GM12891 (cell line): ENCODE data around the gene CAMTA1.

Experiments used
- POLR2A ChIP-seq: IDR thresholded peaks from 2 replicates; pipeline ENCODE4 v1.6.1; 2011; ENCODE audit warnings: low read depth, low read length, control low read depth
- POLR2AphosphoS5 ChIP-seq: IDR thresholded peaks from 2 replicates; pipeline ENCODE4 v1.6.1; 2011; ENCODE audit warnings: low read depth, low read length, control low read depth
- POU2F2 ChIP-seq: IDR thresholded peaks from 2 replicates; pipeline ENCODE4 v1.6.1; 2011; ENCODE audit warnings: low read depth, mild to moderate bottlenecking, control low read depth, low read length, moderate library complexity
- TAF1 ChIP-seq: IDR thresholded peaks from 2 replicates; pipeline ENCODE4 v1.6.1; 2011; ENCODE audit warnings: low read depth, low read length, control low read depth

DNA sequence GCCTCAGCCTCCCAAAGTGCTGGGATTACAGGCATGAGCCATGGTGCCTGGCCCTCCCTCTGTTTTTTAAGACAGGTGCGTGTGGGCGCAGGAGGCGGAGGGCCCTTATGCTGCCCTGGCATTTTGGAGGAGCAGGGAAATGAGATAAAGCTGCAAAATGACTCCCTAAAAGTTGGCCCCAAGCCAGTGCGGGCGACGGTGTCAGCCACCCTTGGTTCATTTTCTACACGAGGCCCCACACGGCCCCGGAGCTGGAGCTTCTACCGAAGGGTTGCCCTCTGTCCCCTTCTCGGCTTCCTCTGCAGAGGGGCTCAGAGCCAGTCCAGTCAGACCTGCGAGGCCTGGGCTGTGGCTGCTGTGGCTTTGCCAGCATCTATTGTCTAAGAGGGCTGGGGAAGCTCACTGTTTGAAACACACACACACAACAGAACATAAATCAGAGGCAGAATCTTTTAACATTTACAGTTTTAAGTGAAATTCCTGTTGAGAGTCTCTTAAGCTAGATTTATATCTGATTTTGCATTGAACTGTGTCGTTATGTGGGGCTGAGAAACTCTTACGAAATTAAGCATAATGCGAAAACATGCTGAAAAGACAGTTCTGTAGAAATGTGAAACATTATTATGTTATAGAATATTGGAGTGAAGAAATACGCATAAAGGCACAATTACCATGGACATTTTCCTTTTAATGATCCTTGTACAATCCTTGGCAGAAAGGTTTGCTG is 255.9 kb downstream of the CAMTA1 start:
- TF ChIP-seq POLR2AphosphoS5, result no peak
- no peak for TF ChIP-seq POLR2A
- TF ChIP-seq TAF1, result no peak
- TF ChIP-seq POU2F2, result no peak
